DOHH2 (cell line): ENCODE measurements around the gene AFM.

Experiments used
- H3F3A ChIP-seq: fragments of 200-600 bp; sonication (generic), shearing (Covaris generic); 2 replicates; pipeline ENCODE4 v1.6.0; 2016; ENCODE audit warnings: antibody characterized with exemption, mild to moderate bottlenecking; ENCODE audit not compliant: control insufficient read depth, insufficient read depth
- H3K27ac ChIP-seq: fragments of 200-600 bp; sonication (generic); 2 replicates; pipeline ENCODE4 v1.5.1; 2014; ENCODE audit warnings: low read depth, mild to moderate bottlenecking, low read length, moderate library complexity
- H3K27me3 ChIP-seq: fragments of 200-600 bp; sonication (generic); 2 replicates; pipeline ENCODE4 v1.6.1; 2014; ENCODE audit warnings: mild to moderate bottlenecking, low read length, mixed read lengths; ENCODE audit not compliant: control insufficient read depth
- H3K36me3 ChIP-seq: fragments of 200-600 bp; sonication (generic); 2 replicates; pipeline ENCODE4 v1.6.1; 2014; ENCODE audit warnings: mild to moderate bottlenecking, low read length, moderate library complexity, mixed read lengths; ENCODE audit not compliant: control insufficient read depth
- H3K4me1 ChIP-seq: fragments of 200-600 bp; sonication (generic); 2 replicates; pipeline ENCODE4 v1.6.1; 2014; ENCODE audit warnings: mild to moderate bottlenecking, low read length, mixed read lengths; ENCODE audit not compliant: control insufficient read depth
- H3K4me2 ChIP-seq: fragments of 200-600 bp; sonication (generic); 2 replicates; pipeline ENCODE4 v1.6.0; 2014; ENCODE audit warnings: mild to moderate bottlenecking, low read length, moderate library complexity
- H3K4me3 ChIP-seq: fragments of 200-600 bp; sonication (generic); 2 replicates; pipeline ENCODE4 v1.5.1; 2014; ENCODE audit warnings: mild to moderate bottlenecking, low read length, mixed read lengths
- H3K79me2 ChIP-seq: fragments of 200-600 bp; sonication (generic); 2 replicates; pipeline ENCODE4 v1.6.1; 2014; ENCODE audit warnings: mild to moderate bottlenecking, low read length, mixed read lengths; ENCODE audit not compliant: control insufficient read depth
- H3K9me2 ChIP-seq: fragments of 200-600 bp; sonication (generic); replicated peaks from 2 replicates; pipeline ENCODE4 v1.6.1; 2014; ENCODE audit warnings: mild to moderate bottlenecking, low read length, mixed read lengths; ENCODE audit not compliant: control insufficient read depth
- H3K9me3 ChIP-seq: fragments of 200-600 bp; sonication (generic); 2 replicates; pipeline ENCODE4 v1.6.1; 2014; ENCODE audit warnings: antibody characterized with exemption, low read length, mixed read lengths; ENCODE audit not compliant: control insufficient read depth, insufficient read depth
- H4K20me1 ChIP-seq: fragments of 200-600 bp; sonication (generic); 2 replicates; pipeline ENCODE4 v1.6.0; 2014; ENCODE audit warnings: low read depth, mild to moderate bottlenecking, antibody characterized with exemption, low read length, moderate library complexity; ENCODE audit not compliant: control insufficient read depth, insufficient read depth
- EZH2phosphoT487 ChIP-seq: fragments of 200-600 bp; sonication (generic); IDR thresholded peaks from 2 replicates; pipeline ENCODE4 v1.6.1; 2017; ENCODE audit warnings: borderline replicate concordance, mild to moderate bottlenecking, antibody characterized with exemption, low read length, moderate library complexity, mixed read lengths
- TF ChIP-seq, protein P1 (sequence below): fragments of 200-600 bp; sonication (generic); IDR thresholded peaks from one replicate; pipeline ENCODE4 v1.5.1; 2014; ENCODE audit warnings: antibody characterized with exemption, mild to moderate bottlenecking, low read depth, low read length; ENCODE audit not compliant: poor library complexity, severe bottlenecking

AFM gene

DNA sequence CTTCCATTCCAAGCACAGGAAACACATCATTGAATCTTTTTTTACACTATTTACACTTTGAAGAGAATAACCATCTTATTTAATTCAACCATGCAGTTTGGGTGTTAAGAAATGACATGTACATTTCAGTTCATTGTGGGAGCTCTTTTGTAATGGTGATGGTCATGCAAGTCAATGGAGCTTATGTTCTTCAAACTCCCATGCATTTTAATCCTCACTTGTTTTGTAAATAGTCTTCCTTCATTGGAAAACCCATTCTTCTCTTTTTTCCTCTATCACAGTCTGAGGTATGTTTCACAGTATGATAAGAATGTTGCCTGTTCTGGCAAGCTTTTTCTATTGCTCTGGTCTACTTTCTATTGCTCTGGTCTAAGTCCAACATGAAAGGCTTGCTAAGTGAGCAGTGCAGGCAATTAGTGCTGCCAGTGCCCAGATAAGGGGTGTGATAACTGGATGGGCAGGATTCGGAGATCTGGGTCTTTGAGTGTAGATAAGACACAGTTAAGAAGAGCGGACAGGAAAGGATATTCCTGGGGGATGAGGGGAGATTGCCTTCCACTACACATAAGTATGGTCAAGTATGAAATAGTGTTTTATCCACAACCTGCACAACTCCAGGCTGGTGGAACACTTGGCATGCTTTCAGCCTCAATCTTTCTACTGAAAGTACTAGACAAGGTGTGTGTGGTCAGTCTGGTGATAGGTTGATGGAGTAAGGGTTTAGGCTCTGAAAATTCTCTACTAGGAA lies 28.4 kb upstream of the AFM start:
- Histone ChIP-seq H3K9me2 (no peaks in the 10 kb centered on the region), H3K9me3 (peaks cover 5% of the 10 kb centered on the region; the same call in 1 of the 2 replicates), H3K4me2 (no peak overlapping the region), H3K27ac (no peak overlapping the region), H3K4me3 (no peak overlapping the region), H3K79me2 (no peaks in the 10 kb centered on the region), H4K20me1 (no peaks in the 10 kb centered on the region), H3F3A (no peaks in the 10 kb centered on the region), H3K36me3 (no peaks in the 10 kb centered on the region), H3K27me3 (no peaks in the 10 kb centered on the region), H3K4me1 (no peaks in the 10 kb centered on the region)
- TF ChIP-seq, protein P1, sequence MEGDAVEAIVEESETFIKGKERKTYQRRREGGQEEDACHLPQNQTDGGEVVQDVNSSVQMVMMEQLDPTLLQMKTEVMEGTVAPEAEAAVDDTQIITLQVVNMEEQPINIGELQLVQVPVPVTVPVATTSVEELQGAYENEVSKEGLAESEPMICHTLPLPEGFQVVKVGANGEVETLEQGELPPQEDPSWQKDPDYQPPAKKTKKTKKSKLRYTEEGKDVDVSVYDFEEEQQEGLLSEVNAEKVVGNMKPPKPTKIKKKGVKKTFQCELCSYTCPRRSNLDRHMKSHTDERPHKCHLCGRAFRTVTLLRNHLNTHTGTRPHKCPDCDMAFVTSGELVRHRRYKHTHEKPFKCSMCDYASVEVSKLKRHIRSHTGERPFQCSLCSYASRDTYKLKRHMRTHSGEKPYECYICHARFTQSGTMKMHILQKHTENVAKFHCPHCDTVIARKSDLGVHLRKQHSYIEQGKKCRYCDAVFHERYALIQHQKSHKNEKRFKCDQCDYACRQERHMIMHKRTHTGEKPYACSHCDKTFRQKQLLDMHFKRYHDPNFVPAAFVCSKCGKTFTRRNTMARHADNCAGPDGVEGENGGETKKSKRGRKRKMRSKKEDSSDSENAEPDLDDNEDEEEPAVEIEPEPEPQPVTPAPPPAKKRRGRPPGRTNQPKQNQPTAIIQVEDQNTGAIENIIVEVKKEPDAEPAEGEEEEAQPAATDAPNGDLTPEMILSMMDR, result no peak
- no peak for TF ChIP-seq EZH2phosphoT487

DNA sequence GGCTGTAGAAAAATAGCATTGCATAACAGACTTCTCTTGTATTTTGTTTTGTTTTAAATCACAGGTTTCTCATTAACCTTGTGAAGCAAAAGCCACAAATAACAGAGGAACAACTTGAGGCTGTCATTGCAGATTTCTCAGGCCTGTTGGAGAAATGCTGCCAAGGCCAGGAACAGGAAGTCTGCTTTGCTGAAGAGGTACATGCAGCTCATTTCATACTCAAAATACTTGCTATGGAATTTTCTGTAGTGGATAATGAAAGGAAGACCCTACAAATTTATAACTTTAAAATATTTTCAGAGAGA lies 27.9 kb upstream of the AFM start:
- Histone ChIP-seq H3K4me2 (no peak overlapping the region), H3K27ac (no peak overlapping the region), H3K9me2 (no peaks in the 10 kb centered on the region), H3K27me3 (no peaks in the 10 kb centered on the region), H3K9me3 (peaks cover 5% of the 10 kb centered on the region; the same call in 1 of the 2 replicates), H3K4me3 (no peak overlapping the region), H3K36me3 (no peaks in the 10 kb centered on the region), H4K20me1 (no peaks in the 10 kb centered on the region), H3F3A (no peaks in the 10 kb centered on the region), H3K4me1 (no peaks in the 10 kb centered on the region), H3K79me2 (no peaks in the 10 kb centered on the region)
- TF ChIP-seq, protein P1, result no peak

DNA sequence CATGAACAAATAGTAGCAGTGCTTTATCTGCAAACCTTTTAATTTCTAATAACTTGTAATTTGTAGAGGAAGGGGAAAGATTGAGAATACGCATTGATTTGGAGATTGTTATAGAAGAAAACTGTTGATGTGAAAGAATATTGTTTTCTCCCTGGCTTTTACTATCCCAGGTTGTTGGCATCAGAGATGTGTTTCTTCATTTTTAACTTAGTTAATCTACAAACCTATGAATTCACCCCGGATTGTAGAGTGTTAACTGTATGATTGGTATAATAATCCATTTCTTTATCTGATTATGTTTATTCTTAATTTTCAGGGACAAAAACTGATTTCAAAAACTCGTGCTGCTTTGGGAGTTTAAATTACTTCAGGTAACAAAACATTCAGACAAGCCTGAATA lies 26.6 kb upstream of the AFM start:
- no peaks in the 10 kb centered on the region for H3K9me2 ChIP-seq
- TF ChIP-seq, protein P1, result no peak
- no peak for TF ChIP-seq EZH2phosphoT487
- no peaks in the 10 kb centered on the region for H3K36me3 ChIP-seq
- no peak overlapping the region for H3K4me2 ChIP-seq
- no peaks in the 10 kb centered on the region for H3K79me2 ChIP-seq
- no peaks in the 10 kb centered on the region for H4K20me1 ChIP-seq
- H3K4me1 ChIP-seq, result no peaks in the 10 kb centered on the region
- peaks cover 5% of the 10 kb centered on the region; the same call in 1 of the 2 replicates for H3K9me3 ChIP-seq
- no peak overlapping the region for H3K27ac ChIP-seq
- H3K4me3 ChIP-seq, result no peak overlapping the region
- H3K27me3 ChIP-seq, result no peaks in the 10 kb centered on the region
- no peaks in the 10 kb centered on the region for H3F3A ChIP-seq
